GM23338 (cell line): ENCODE data around the gene ACTL6B. TPM values are rescaled to one million over a fixed set of nuclear protein-coding genes. Genes with fewer than 3 reads are reported as not detected.

ENCODE experiments used
- ATAC-seq: fragments of 200-7000 bp; cut with Tn5 transposase; 3 replicates; pipeline ENCODE4 v1.9.1; 2020
- DNase-seq: peaks from one replicate; pipeline ENCODE4 v3.0.0-alpha.2; 2015; ENCODE audit warnings: low spot score
- H2AFZ ChIP-seq: fragments of 200-600 bp; sonication (generic); 2 replicates; pipeline ENCODE4 v1.8.0; 2016; ENCODE audit warnings: antibody characterized with exemption, mild to moderate bottlenecking, moderate library complexity
- H3F3A ChIP-seq: fragments of 200-600 bp; sonication (generic); replicated peaks from 2 replicates; pipeline ENCODE4 v1.8.0; 2017; ENCODE audit warnings: antibody characterized with exemption, mixed run types, low read depth
- H3K27ac ChIP-seq: fragments of 200-600 bp; sonication (generic); 2 replicates; pipeline ENCODE4 v1.6.1; 2016; ENCODE audit warnings: low read depth
- H3K27me3 ChIP-seq: fragments of 200-600 bp; sonication (generic); 2 replicates; pipeline ENCODE4 v1.8.0; 2016; ENCODE audit warnings: mild to moderate bottlenecking, mixed run types, moderate library complexity; ENCODE audit not compliant: insufficient read depth
- H3K36me3 ChIP-seq: fragments of 200-600 bp; sonication (generic); 2 replicates; pipeline ENCODE4 v1.8.0; 2016; ENCODE audit warnings: mild to moderate bottlenecking; ENCODE audit not compliant: insufficient read depth
- H3K4me1 ChIP-seq: fragments of 200-600 bp; sonication (generic); 2 replicates; pipeline ENCODE4 v1.8.0; 2016; ENCODE audit warnings: mild to moderate bottlenecking, moderate library complexity; ENCODE audit not compliant: insufficient read depth
- H3K4me2 ChIP-seq: fragments of 200-600 bp; sonication (generic); 2 replicates; pipeline ENCODE4 v1.7.1; 2017; ENCODE audit warnings: mixed run types
- H3K4me3 ChIP-seq: fragments of 200-600 bp; sonication (generic); 2 replicates; pipeline ENCODE4 v1.6.1; 2016; ENCODE audit warnings: mixed run types
- H3K79me2 ChIP-seq: fragments of 200-600 bp; sonication (generic); replicated peaks from 2 replicates; pipeline ENCODE4 v1.8.0; 2017; ENCODE audit warnings: mild to moderate bottlenecking; ENCODE audit not compliant: insufficient read depth
- H3K9me2 ChIP-seq: fragments of 200-600 bp; sonication (generic); 2 replicates; pipeline ENCODE4 v1.8.0; 2017; ENCODE audit not compliant: insufficient read depth
- H4K20me1 ChIP-seq: fragments of 200-600 bp; sonication (generic); replicated peaks from 2 replicates; pipeline ENCODE4 v1.8.0; 2017; ENCODE audit warnings: mild to moderate bottlenecking; ENCODE audit not compliant: insufficient read depth
- H3K27ac Mint-ChIP-seq: 2 replicates; pipeline ENCODE4 v1.8.0; 2020; ENCODE audit warnings: inconsistent platforms, mild to moderate bottlenecking, moderate library complexity, mixed read lengths
- H3K27me3 Mint-ChIP-seq: 3 replicates; pipeline ENCODE4 v1.8.0; 2022; ENCODE audit warnings: low read depth, mild to moderate bottlenecking, moderate library complexity, mixed read lengths, inconsistent platforms; ENCODE audit not compliant: insufficient read depth, poor library complexity
- H3K36me3 Mint-ChIP-seq: 3 replicates; pipeline ENCODE4 v1.8.0; 2021; ENCODE audit warnings: low read depth, mild to moderate bottlenecking, inconsistent platforms, moderate library complexity, mixed read lengths
- H3K4me1 Mint-ChIP-seq: 3 replicates; pipeline ENCODE4 v1.8.0; 2020; ENCODE audit warnings: mild to moderate bottlenecking, inconsistent platforms, mixed read lengths
- H3K4me3 Mint-ChIP-seq: 3 replicates; pipeline ENCODE4 v1.8.0; 2021; ENCODE audit warnings: moderate library complexity, mild to moderate bottlenecking, inconsistent platforms, mixed read lengths
- H3K9me3 Mint-ChIP-seq: 3 replicates; pipeline ENCODE4 v1.8.0; 2020; ENCODE audit warnings: moderate library complexity, mild to moderate bottlenecking, inconsistent platforms, mixed read lengths
- CREB1 ChIP-seq: fragments of 250-450 bp; sonication (Bioruptor Pico); IDR thresholded peaks from 2 replicates; pipeline ENCODE4 v1.5.0; 2020; ENCODE audit warnings: low read depth, mild to moderate bottlenecking, moderate library complexity
- CTCF ChIP-seq, 2 experiments: fragments of 200-600 bp in 1 of 2; sonication (generic) in 1 of 2; conservative IDR thresholded peaks; 2 replicates each; pipeline versions ENCODE4 v1.5.1 to v1.6.1; 2016 to 2017; ENCODE audit warnings: antibody characterized with exemption in 2 of 2, low read depth in 2 of 2, mild to moderate bottlenecking in 2 of 2, moderate library complexity in 1 of 2
- ETS1 ChIP-seq: IDR thresholded peaks from 2 replicates; pipeline ENCODE4 v1.6.1; 2016; ENCODE audit warnings: antibody characterized with exemption
- EZH2 ChIP-seq: fragments of 200-600 bp; sonication (generic); IDR thresholded peaks from one replicate; pipeline ENCODE4 v1.8.0; 2017; ENCODE audit warnings: antibody characterized with exemption, mild to moderate bottlenecking, low read depth; ENCODE audit not compliant: unreplicated experiment
- EZH2phosphoT487 ChIP-seq: fragments of 200-600 bp; sonication (generic); IDR thresholded peaks from one replicate; pipeline ENCODE4 v1.8.1; 2018; ENCODE audit warnings: antibody characterized with exemption; ENCODE audit not compliant: unreplicated experiment
- JUNB ChIP-seq: IDR thresholded peaks from one replicate; pipeline ENCODE4 v1.6.1; 2016; ENCODE audit warnings: antibody characterized with exemption; ENCODE audit not compliant: unreplicated experiment
- NANOG ChIP-seq: IDR thresholded peaks from 2 replicates; pipeline ENCODE4 v1.6.1; 2016; ENCODE audit warnings: antibody characterized with exemption, borderline replicate concordance
- POLR2AphosphoS5 ChIP-seq: IDR thresholded peaks from 2 replicates; pipeline ENCODE4 v1.6.1; 2016; ENCODE audit warnings: antibody characterized with exemption, low read depth
- REST ChIP-seq: IDR thresholded peaks from one replicate; pipeline ENCODE4 v1.6.1; 2018; ENCODE audit warnings: antibody characterized with exemption; ENCODE audit not compliant: unreplicated experiment
- STAT1 ChIP-seq: IDR thresholded peaks from one replicate; pipeline ENCODE4 v1.6.1; 2016; ENCODE audit warnings: antibody characterized with exemption; ENCODE audit not compliant: unreplicated experiment
- ZNF114 ChIP-seq: fragments of 250-450 bp; sonication (Bioruptor Pico); IDR thresholded peaks from 2 replicates; pipeline ENCODE4 v1.5.0; 2020; ENCODE audit warnings: mild to moderate bottlenecking, moderate library complexity
- ZNF331 ChIP-seq: fragments of 250-450 bp; sonication (Bioruptor Pico); IDR thresholded peaks from 2 replicates; pipeline ENCODE4 v1.5.0; 2020; ENCODE audit warnings: low read depth, mild to moderate bottlenecking, moderate library complexity
- ZNF462 ChIP-seq: fragments of 250-450 bp; sonication (Bioruptor Pico); IDR thresholded peaks from 2 replicates; pipeline ENCODE4 v1.5.0; 2020; ENCODE audit warnings: mild to moderate bottlenecking, moderate library complexity
- polyA plus RNA-seq: library from polyadenylated mRNA; unstranded; fragments of >200 nt; fragmentation: Nextera tagmentation; extraction: Ambion mirVana; gene quantifications from 2 replicates; pipeline ENCODE4 v1.2.1, GENCODE V29; 2016
- total RNA-seq: library from RNA; depleted of rRNA; stranded (reverse); fragments of >200 nt; shearing (Covaris generic); gene quantifications from 2 replicates; pipeline ENCODE4 v1.2.3, GENCODE V29; 2014

The ACTL6B gene
- total and polyA plus RNA-seq, 2 experiments from 2014 or later: 0.69 to 2.5 TPM

- DNase-seq (no peak), ATAC-seq (no peak)
- Mint-ChIP-seq H3K9me3 (no peaks in the 10 kb centered on the region), H3K27me3 (peaks cover 34% of the 10 kb centered on the region), H3K4me3 (no peak overlapping the region), H3K36me3 (peaks cover 2% of the 10 kb centered on the region; the same call in 1 of the 3 replicates), H3K27ac (no peak overlapping the region), H3K4me1 (peaks cover 3% of the 10 kb centered on the region; the same call in 2 of the 3 replicates)
- H3K9me2 ChIP-seq: no peaks in the 10 kb centered on the region
- H3K36me3 ChIP-seq: no peaks in the 10 kb centered on the region
- no peaks in the 10 kb centered on the region for H3K4me1 ChIP-seq
- H3K79me2 ChIP-seq: no peaks in the 10 kb centered on the region
- H3K27me3 ChIP-seq: peaks cover 16% of the 10 kb centered on the region
- TF ChIP-seq ZNF331 (no peak), JUNB (no peak), REST (no peak), CREB1 (CRISPR knock-in tag) (no peak), POLR2AphosphoS5 (no peak), CTCF (conservative IDR thresholded peaks at IDR 0.05; ENCODE audit: low read depth in 2 of 2) (no peak), EZH2phosphoT487 (no peak), ZNF462 (CRISPR knock-in tag) (no peak), EZH2 (no peak), ETS1 (no peak), STAT1 (no peak), NANOG (no peak), ZNF114 (CRISPR knock-in tag) (no peak)
- H3F3A ChIP-seq: peaks cover 3% of the 10 kb centered on the region; the same call in 1 of the 2 replicates
- H4K20me1 ChIP-seq: no peaks in the 10 kb centered on the region
- H3K4me3 ChIP-seq: no peak overlapping the region
- H2AFZ ChIP-seq: no peak overlapping the region
- H3K27ac ChIP-seq: no peak overlapping the region
- H3K4me2 ChIP-seq: no peak overlapping the region
Observed at GRCh38 chr7:100671353-100672327, 15.4 kb upstream of the ACTL6B start.
